Glomerular endothelial cell (primary cell): ENCODE measurements around the gene HSFX4. TPM values are rescaled to one million over a fixed set of nuclear protein-coding genes. Genes with fewer than 3 reads are reported as not detected.

Source experiments
- total RNA-seq: library from RNA; depleted of rRNA; stranded (reverse); fragments of >200 nt; gene quantifications from 2 replicates; pipeline ENCODE4 v1.2.3, GENCODE V29; 2015

HSFX4 gene
- total RNA-seq, 1 donor from 2014 or later = not detected

Other genes with a start within 250 kb of the HSFX4 start
- gene MAGEA11, start 217.5 kb upstream of the HSFX4 start, total RNA-seq = not detected in 2 replicates
- gene HSFX1, start 155.5 kb upstream of the HSFX4 start, total RNA-seq = 1.2 and 2.1 TPM in 2 replicates
- not detected in 2 replicates for gene MAGEA9, start 147.6 kb upstream of the HSFX4 start, total RNA-seq
- gene MAGEA8, start 48.4 kb upstream of the HSFX4 start, total RNA-seq = not detected in 2 replicates
- gene EOLA2, start 8.9 kb downstream of the HSFX4 start, total RNA-seq = 24.3 and 29.7 TPM in 2 replicates